Measurements from ENCODE around the gene TBL1Y. TPM values are rescaled to one million over a fixed set of nuclear protein-coding genes. Genes with fewer than 3 reads are reported as not detected.

The TBL1Y gene
- total and polyA plus RNA-seq, 10 of the 15 experiments (the other 5 are each of a cell fraction or from before 2014, with no cell fraction given) = not detected

- in situ Hi-C loops (cut with MboI) (no loop called here), intact Hi-C loops (cut with micrococcal nuclease; ENCODE audit: unreplicated experiment) (no loop called here)
- ChIA-PET RAD21 (ENCODE audit: unreplicated experiment) (no interaction called here), SMC1A (ENCODE audit: uncharacterized antibody, unreplicated experiment) (no interaction called here), POLR2A (no interaction called here), CTCF (no interaction called here)
- no peaks in the 10 kb centered on the region for H3K27me3 ChIP-seq (replicated peaks in 1 of 2; ENCODE audit: control insufficient read depth in 2 of 2, insufficient read depth in 2 of 2, low read length in 1 of 2)
- DNase-seq (ENCODE audit: low read depth, low spot score) (no peak), FAIRE-seq (no peak), ATAC-seq (no peak)
- no peak overlapping the region for H3K4me2 ChIP-seq (ENCODE audit: control insufficient read depth, insufficient read depth)
- H3K4me3 ChIP-seq = no peak overlapping the region
- no peaks in the 10 kb centered on the region for H4K20me1 ChIP-seq (ENCODE audit: control insufficient read depth, insufficient read depth)
- no peak overlapping the region for H2AFZ ChIP-seq (ENCODE audit: control insufficient read depth, low read depth, low read length)
- TF ChIP-seq, protein P1, sequence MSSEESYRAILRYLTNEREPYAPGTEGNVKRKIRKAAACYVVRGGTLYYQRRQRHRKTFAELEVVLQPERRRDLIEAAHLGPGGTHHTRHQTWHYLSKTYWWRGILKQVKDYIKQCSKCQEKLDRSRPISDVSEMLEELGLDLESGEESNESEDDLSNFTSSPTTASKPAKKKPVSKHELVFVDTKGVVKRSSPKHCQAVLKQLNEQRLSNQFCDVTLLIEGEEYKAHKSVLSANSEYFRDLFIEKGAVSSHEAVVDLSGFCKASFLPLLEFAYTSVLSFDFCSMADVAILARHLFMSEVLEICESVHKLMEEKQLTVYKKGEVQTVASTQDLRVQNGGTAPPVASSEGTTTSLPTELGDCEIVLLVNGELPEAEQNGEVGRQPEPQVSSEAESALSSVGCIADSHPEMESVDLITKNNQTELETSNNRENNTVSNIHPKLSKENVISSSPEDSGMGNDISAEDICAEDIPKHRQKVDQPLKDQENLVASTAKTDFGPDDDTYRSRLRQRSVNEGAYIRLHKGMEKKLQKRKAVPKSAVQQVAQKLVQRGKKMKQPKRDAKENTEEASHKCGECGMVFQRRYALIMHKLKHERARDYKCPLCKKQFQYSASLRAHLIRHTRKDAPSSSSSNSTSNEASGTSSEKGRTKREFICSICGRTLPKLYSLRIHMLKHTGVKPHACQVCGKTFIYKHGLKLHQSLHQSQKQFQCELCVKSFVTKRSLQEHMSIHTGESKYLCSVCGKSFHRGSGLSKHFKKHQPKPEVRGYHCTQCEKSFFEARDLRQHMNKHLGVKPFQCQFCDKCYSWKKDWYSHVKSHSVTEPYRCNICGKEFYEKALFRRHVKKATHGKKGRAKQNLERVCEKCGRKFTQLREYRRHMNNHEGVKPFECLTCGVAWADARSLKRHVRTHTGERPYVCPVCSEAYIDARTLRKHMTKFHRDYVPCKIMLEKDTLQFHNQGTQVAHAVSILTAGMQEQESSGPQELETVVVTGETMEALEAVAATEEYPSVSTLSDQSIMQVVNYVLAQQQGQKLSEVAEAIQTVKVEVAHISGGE (CRISPR knock-in tag; IDR thresholded peaks at IDR 0.05) = no peak
- TF ChIP-seq RFX5 (IDR thresholded peaks at IDR 0.05; ENCODE audit: low read depth, low read length) (no peak), LARP7 (IDR thresholded peaks at IDR 0.05) (no peak), WRNIP1 (IDR thresholded peaks at IDR 0.05; ENCODE audit: borderline replicate concordance, low read depth, low read length) (no peak), RELA (IDR thresholded peaks at IDR 0.05; ENCODE audit: borderline replicate concordance, partially characterized antibody) (no peak), HSF1 (IDR thresholded peaks at IDR 0.05; ENCODE audit: low read depth, low read length) (no peak), ZBED1 (IDR thresholded peaks at IDR 0.05; ENCODE audit: borderline replicate concordance) (no peak), GABPA (IDR thresholded peaks at IDR 0.05; ENCODE audit: low read depth) (no peak), SIX5 (IDR thresholded peaks at IDR 0.05; ENCODE audit: low read depth, low read length, severe bottlenecking) (no peak)
- TF ChIP-seq, protein P2, sequence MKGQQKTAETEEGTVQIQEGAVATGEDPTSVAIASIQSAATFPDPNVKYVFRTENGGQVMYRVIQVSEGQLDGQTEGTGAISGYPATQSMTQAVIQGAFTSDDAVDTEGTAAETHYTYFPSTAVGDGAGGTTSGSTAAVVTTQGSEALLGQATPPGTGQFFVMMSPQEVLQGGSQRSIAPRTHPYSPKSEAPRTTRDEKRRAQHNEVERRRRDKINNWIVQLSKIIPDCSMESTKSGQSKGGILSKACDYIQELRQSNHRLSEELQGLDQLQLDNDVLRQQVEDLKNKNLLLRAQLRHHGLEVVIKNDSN (IDR thresholded peaks at IDR 0.05; ENCODE audit: borderline replicate concordance, extremely low read length, insufficient read depth, low read depth, low read length) = no peak
- no peaks in the 10 kb centered on the region for H3K4me1 ChIP-seq (ENCODE audit: control insufficient read depth, insufficient read depth, low read length)
- no peak overlapping the region for H3K27ac ChIP-seq (ENCODE audit: control insufficient read depth, insufficient read depth)
- H3K9me3 ChIP-seq (replicated peaks; ENCODE audit: control insufficient read depth, insufficient read depth, low read length) = no peaks in the 10 kb centered on the region
- WGBS (ENCODE audit: insufficient coverage, insufficient replicate concordance, low lambda C conversion rate, missing lambda C conversion rate) = no CpG with 5 or more reads among the region's 4 CpGs
- BruUV-seq (replicated peaks) = no TSS peak
- H3K79me2 ChIP-seq (ENCODE audit: control insufficient read depth, insufficient read depth, low read length) = no peaks in the 10 kb centered on the region
- H3K36me3 ChIP-seq (ENCODE audit: control insufficient read depth in 2 of 2, insufficient read depth in 2 of 2, low read length in 1 of 2) = no peaks in the 10 kb centered on the region
- H3K9ac ChIP-seq (ENCODE audit: control insufficient read depth, insufficient read depth, low read length) = no peak overlapping the region
Observed at GRCh38 chrY:6974971-6975370, 64.5 kb downstream of the TBL1Y start.

All from GM12878 (cell line).